Measurements from ENCODE around the gene TAS2R31. TPM values are rescaled to one million over a fixed set of nuclear protein-coding genes. Genes with fewer than 3 reads are reported as not detected.
"Not testable (repeated sequence)": the region's sequence is repeated elsewhere in the genome, so short reads cannot be mapped to it uniquely, and the experiment has no call there.

The TAS2R31 gene
- polyA plus RNA-seq, 1 experiment = 0.60 TPM

- H3K9me3 ChIP-seq (ENCODE audit: control insufficient read depth, insufficient read depth, low read length); DNase-seq (ENCODE audit: low read depth, low spot score); CTCF ChIA-PET; H3K27me3 ChIP-seq (ENCODE audit: control insufficient read depth, insufficient read depth, low read length); POLR2A ChIA-PET; H3K4me3 ChIP-seq (ENCODE audit: low read depth, low read length); H3K27ac ChIP-seq (ENCODE audit: low read depth, low read length): not testable (repeated sequence)
Measured at GRCh38 chr12:11041366-11041765, 10.2 kb upstream of the TAS2R31 start.

- ChIA-PET POLR2A (interaction anchor here (1.1 kb wide), 1 partner anchor 136 kb away, joined by 3 read pairs; no protein-coding TSS in a partner anchor), CTCF (interaction anchor here (0.8 kb wide), 1 partner anchor 131 kb away, joined by 3 read pairs; no protein-coding TSS in a partner anchor)
- Histone ChIP-seq H3K27ac (ENCODE audit: low read depth, low read length) (no peak overlapping the region), H3K9me3 (ENCODE audit: control insufficient read depth, insufficient read depth, low read length) (no peaks in the 10 kb centered on the region), H3K4me3 (ENCODE audit: low read depth, low read length) (no peak overlapping the region), H3K27me3 (ENCODE audit: control insufficient read depth, insufficient read depth, low read length) (no peaks in the 10 kb centered on the region)
- TF ChIP-seq, protein P1, sequence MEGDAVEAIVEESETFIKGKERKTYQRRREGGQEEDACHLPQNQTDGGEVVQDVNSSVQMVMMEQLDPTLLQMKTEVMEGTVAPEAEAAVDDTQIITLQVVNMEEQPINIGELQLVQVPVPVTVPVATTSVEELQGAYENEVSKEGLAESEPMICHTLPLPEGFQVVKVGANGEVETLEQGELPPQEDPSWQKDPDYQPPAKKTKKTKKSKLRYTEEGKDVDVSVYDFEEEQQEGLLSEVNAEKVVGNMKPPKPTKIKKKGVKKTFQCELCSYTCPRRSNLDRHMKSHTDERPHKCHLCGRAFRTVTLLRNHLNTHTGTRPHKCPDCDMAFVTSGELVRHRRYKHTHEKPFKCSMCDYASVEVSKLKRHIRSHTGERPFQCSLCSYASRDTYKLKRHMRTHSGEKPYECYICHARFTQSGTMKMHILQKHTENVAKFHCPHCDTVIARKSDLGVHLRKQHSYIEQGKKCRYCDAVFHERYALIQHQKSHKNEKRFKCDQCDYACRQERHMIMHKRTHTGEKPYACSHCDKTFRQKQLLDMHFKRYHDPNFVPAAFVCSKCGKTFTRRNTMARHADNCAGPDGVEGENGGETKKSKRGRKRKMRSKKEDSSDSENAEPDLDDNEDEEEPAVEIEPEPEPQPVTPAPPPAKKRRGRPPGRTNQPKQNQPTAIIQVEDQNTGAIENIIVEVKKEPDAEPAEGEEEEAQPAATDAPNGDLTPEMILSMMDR (IDR thresholded peaks at IDR 0.05; ENCODE audit: low read depth, low read length) = no peak
- no peak for DNase-seq (ENCODE audit: low read depth, low spot score)
Measured at GRCh38 chr12:11040162-11040561, 9.0 kb upstream of the TAS2R31 start.

DNA sequence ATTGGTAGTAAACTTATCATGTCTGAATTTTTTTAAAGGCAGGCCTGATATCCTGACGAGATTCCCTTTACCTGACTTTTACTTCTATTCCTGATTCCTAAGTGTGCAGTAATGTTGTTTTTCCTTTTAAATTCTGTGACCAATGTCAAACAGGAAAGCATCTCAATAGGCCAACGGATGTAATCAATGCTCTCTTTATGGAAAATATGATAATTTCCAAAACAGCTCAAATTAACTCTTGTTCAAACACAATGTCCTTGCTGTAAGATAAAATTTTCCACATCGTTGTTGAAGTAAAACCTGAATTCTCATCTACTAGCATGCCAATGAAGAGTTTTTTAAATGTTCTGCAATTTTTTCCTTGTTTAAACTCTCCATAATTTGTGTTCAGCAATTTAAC is 8.0 kb upstream of the TAS2R31 start:
- CTCF ChIA-PET = no interaction called here
- Histone ChIP-seq H3K27me3 (ENCODE audit: control insufficient read depth, insufficient read depth, low read length) (no peaks in the 10 kb centered on the region), H3K27ac (ENCODE audit: low read depth, low read length) (no peak overlapping the region), H3K4me3 (ENCODE audit: low read depth, low read length) (no peak overlapping the region), H3K9me3 (ENCODE audit: control insufficient read depth, insufficient read depth, low read length) (no peaks in the 10 kb centered on the region)
- POLR2A ChIA-PET = no interaction called here
- no peak for DNase-seq (ENCODE audit: low read depth, low spot score)
- TF ChIP-seq, protein P1 (IDR thresholded peaks at IDR 0.05; ENCODE audit: low read depth, low read length) = no peak

DNA sequence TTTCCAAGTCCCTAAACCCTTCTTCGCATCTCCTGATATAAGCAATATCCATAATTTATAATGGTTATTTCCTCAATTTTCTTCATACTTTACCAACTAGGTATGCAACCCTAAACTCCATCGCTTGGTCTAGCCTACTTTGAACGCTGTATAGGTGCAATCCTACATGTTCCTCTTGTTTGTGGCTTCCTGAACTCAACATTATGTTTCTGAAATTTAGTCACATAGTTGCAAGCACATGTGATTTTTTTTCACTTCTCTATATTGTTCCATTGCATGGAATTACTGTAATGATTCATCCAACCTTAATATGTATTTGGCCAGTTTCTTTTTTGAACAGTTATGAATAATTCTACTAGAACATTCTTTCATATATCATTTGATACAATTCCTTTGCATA is 2.8 kb upstream of the TAS2R31 start:
- H3K9me3 ChIP-seq (ENCODE audit: control insufficient read depth, insufficient read depth, low read length) = not testable (repeated sequence)

GRCh38 chr12:11026118-11026517 is 5.1 kb downstream of the TAS2R31 start:
- POLR2A ChIA-PET = no interaction called here
- Histone ChIP-seq H3K4me3 (ENCODE audit: low read depth, low read length) (no peak overlapping the region), H3K27me3 (ENCODE audit: control insufficient read depth, insufficient read depth, low read length) (no peaks in the 10 kb centered on the region), H3K9me3 (ENCODE audit: control insufficient read depth, insufficient read depth, low read length) (0 out of 2 replicates have a peak, but pooled peaks cover 4% of the 10 kb centered on the region), H3K27ac (ENCODE audit: low read depth, low read length) (no peak overlapping the region)
- TF ChIP-seq, protein P1 (IDR thresholded peaks at IDR 0.05; ENCODE audit: low read depth, low read length) = no peak
- CTCF ChIA-PET = no interaction called here
- no peak for DNase-seq (ENCODE audit: low read depth, low spot score)

More for the DNA sequence above, 2.8 kb upstream of the TAS2R31 start:
- DNase-seq (ENCODE audit: low read depth, low spot score); H3K4me3 ChIP-seq (ENCODE audit: low read depth, low read length); H3K27me3 ChIP-seq (ENCODE audit: control insufficient read depth, insufficient read depth, low read length); CTCF ChIA-PET; H3K27ac ChIP-seq (ENCODE audit: low read depth, low read length); POLR2A ChIA-PET: not testable (repeated sequence)

GRCh38 chr12:11023387-11023786 is 7.8 kb downstream of the TAS2R31 start:
- ChIA-PET POLR2A (no interaction called here), CTCF (no interaction called here)
- no peak for DNase-seq (ENCODE audit: low read depth, low spot score)
- Histone ChIP-seq H3K4me3 (ENCODE audit: low read depth, low read length) (no peak overlapping the region), H3K27ac (ENCODE audit: low read depth, low read length) (no peak overlapping the region), H3K9me3 (ENCODE audit: control insufficient read depth, insufficient read depth, low read length) (0 out of 2 replicates have a peak, but pooled peaks cover 4% of the 10 kb centered on the region), H3K27me3 (ENCODE audit: control insufficient read depth, insufficient read depth, low read length) (no peaks in the 10 kb centered on the region)
- TF ChIP-seq, protein P1 (IDR thresholded peaks at IDR 0.05; ENCODE audit: low read depth, low read length) = no peak
